GM23338 (cell line): Measurements from ENCODE around the gene GALNT9. TPM values are rescaled to one million over a fixed set of nuclear protein-coding genes. Genes with fewer than 3 reads are reported as not detected.
A peak's percentile ranks its signal among the peaks of the same experiment; 100 is the strongest.

Experiments
- ATAC-seq: fragments of 200-7000 bp; cut with Tn5 transposase; 3 replicates; pipeline ENCODE4 v1.9.1; 2020
- DNase-seq: peaks from one replicate; pipeline ENCODE4 v3.0.0-alpha.2; 2015; ENCODE audit warnings: low spot score
- H2AFZ ChIP-seq: fragments of 200-600 bp; sonication (generic); 2 replicates; pipeline ENCODE4 v1.8.0; 2016; ENCODE audit warnings: antibody characterized with exemption, mild to moderate bottlenecking, moderate library complexity
- H3F3A ChIP-seq: fragments of 200-600 bp; sonication (generic); replicated peaks from 2 replicates; pipeline ENCODE4 v1.8.0; 2017; ENCODE audit warnings: antibody characterized with exemption, mixed run types, low read depth
- H3K27ac ChIP-seq: fragments of 200-600 bp; sonication (generic); 2 replicates; pipeline ENCODE4 v1.6.1; 2016; ENCODE audit warnings: low read depth
- H3K27me3 ChIP-seq: fragments of 200-600 bp; sonication (generic); 2 replicates; pipeline ENCODE4 v1.8.0; 2016; ENCODE audit warnings: mild to moderate bottlenecking, mixed run types, moderate library complexity; ENCODE audit not compliant: insufficient read depth
- H3K36me3 ChIP-seq: fragments of 200-600 bp; sonication (generic); 2 replicates; pipeline ENCODE4 v1.8.0; 2016; ENCODE audit warnings: mild to moderate bottlenecking; ENCODE audit not compliant: insufficient read depth
- H3K4me1 ChIP-seq: fragments of 200-600 bp; sonication (generic); 2 replicates; pipeline ENCODE4 v1.8.0; 2016; ENCODE audit warnings: mild to moderate bottlenecking, moderate library complexity; ENCODE audit not compliant: insufficient read depth
- H3K4me2 ChIP-seq: fragments of 200-600 bp; sonication (generic); 2 replicates; pipeline ENCODE4 v1.7.1; 2017; ENCODE audit warnings: mixed run types
- H3K4me3 ChIP-seq: fragments of 200-600 bp; sonication (generic); 2 replicates; pipeline ENCODE4 v1.6.1; 2016; ENCODE audit warnings: mixed run types
- H3K79me2 ChIP-seq: fragments of 200-600 bp; sonication (generic); replicated peaks from 2 replicates; pipeline ENCODE4 v1.8.0; 2017; ENCODE audit warnings: mild to moderate bottlenecking; ENCODE audit not compliant: insufficient read depth
- H3K9me2 ChIP-seq: fragments of 200-600 bp; sonication (generic); 2 replicates; pipeline ENCODE4 v1.8.0; 2017; ENCODE audit not compliant: insufficient read depth
- H4K20me1 ChIP-seq: fragments of 200-600 bp; sonication (generic); replicated peaks from 2 replicates; pipeline ENCODE4 v1.8.0; 2017; ENCODE audit warnings: mild to moderate bottlenecking; ENCODE audit not compliant: insufficient read depth
- H3K27ac Mint-ChIP-seq: 2 replicates; pipeline ENCODE4 v1.8.0; 2020; ENCODE audit warnings: inconsistent platforms, mild to moderate bottlenecking, moderate library complexity, mixed read lengths
- H3K27me3 Mint-ChIP-seq: 3 replicates; pipeline ENCODE4 v1.8.0; 2022; ENCODE audit warnings: low read depth, mild to moderate bottlenecking, moderate library complexity, mixed read lengths, inconsistent platforms; ENCODE audit not compliant: insufficient read depth, poor library complexity
- H3K36me3 Mint-ChIP-seq: 3 replicates; pipeline ENCODE4 v1.8.0; 2021; ENCODE audit warnings: low read depth, mild to moderate bottlenecking, inconsistent platforms, moderate library complexity, mixed read lengths
- H3K4me1 Mint-ChIP-seq: 3 replicates; pipeline ENCODE4 v1.8.0; 2020; ENCODE audit warnings: mild to moderate bottlenecking, inconsistent platforms, mixed read lengths
- H3K4me3 Mint-ChIP-seq: 3 replicates; pipeline ENCODE4 v1.8.0; 2021; ENCODE audit warnings: moderate library complexity, mild to moderate bottlenecking, inconsistent platforms, mixed read lengths
- H3K9me3 Mint-ChIP-seq: 3 replicates; pipeline ENCODE4 v1.8.0; 2020; ENCODE audit warnings: moderate library complexity, mild to moderate bottlenecking, inconsistent platforms, mixed read lengths
- CREB1 ChIP-seq: fragments of 250-450 bp; sonication (Bioruptor Pico); IDR thresholded peaks from 2 replicates; pipeline ENCODE4 v1.5.0; 2020; ENCODE audit warnings: low read depth, mild to moderate bottlenecking, moderate library complexity
- CTCF ChIP-seq, 2 experiments: fragments of 200-600 bp in 1 of 2; sonication (generic) in 1 of 2; conservative IDR thresholded peaks; 2 replicates each; pipeline versions ENCODE4 v1.5.1 to v1.6.1; 2016 to 2017; ENCODE audit warnings: antibody characterized with exemption in 2 of 2, low read depth in 2 of 2, mild to moderate bottlenecking in 2 of 2, moderate library complexity in 1 of 2
- ETS1 ChIP-seq: IDR thresholded peaks from 2 replicates; pipeline ENCODE4 v1.6.1; 2016; ENCODE audit warnings: antibody characterized with exemption
- EZH2 ChIP-seq: fragments of 200-600 bp; sonication (generic); IDR thresholded peaks from one replicate; pipeline ENCODE4 v1.8.0; 2017; ENCODE audit warnings: antibody characterized with exemption, mild to moderate bottlenecking, low read depth; ENCODE audit not compliant: unreplicated experiment
- JUNB ChIP-seq: IDR thresholded peaks from one replicate; pipeline ENCODE4 v1.6.1; 2016; ENCODE audit warnings: antibody characterized with exemption; ENCODE audit not compliant: unreplicated experiment
- STAT1 ChIP-seq: IDR thresholded peaks from one replicate; pipeline ENCODE4 v1.6.1; 2016; ENCODE audit warnings: antibody characterized with exemption; ENCODE audit not compliant: unreplicated experiment
- ZNF114 ChIP-seq: fragments of 250-450 bp; sonication (Bioruptor Pico); IDR thresholded peaks from 2 replicates; pipeline ENCODE4 v1.5.0; 2020; ENCODE audit warnings: mild to moderate bottlenecking, moderate library complexity
- ZNF331 ChIP-seq: fragments of 250-450 bp; sonication (Bioruptor Pico); IDR thresholded peaks from 2 replicates; pipeline ENCODE4 v1.5.0; 2020; ENCODE audit warnings: low read depth, mild to moderate bottlenecking, moderate library complexity
- ZNF462 ChIP-seq: fragments of 250-450 bp; sonication (Bioruptor Pico); IDR thresholded peaks from 2 replicates; pipeline ENCODE4 v1.5.0; 2020; ENCODE audit warnings: mild to moderate bottlenecking, moderate library complexity
- polyA plus RNA-seq: library from polyadenylated mRNA; unstranded; fragments of >200 nt; fragmentation: Nextera tagmentation; extraction: Ambion mirVana; gene quantifications from 2 replicates; pipeline ENCODE4 v1.2.1, GENCODE V29; 2016
- total RNA-seq: library from RNA; depleted of rRNA; stranded (reverse); fragments of >200 nt; shearing (Covaris generic); gene quantifications from 2 replicates; pipeline ENCODE4 v1.2.3, GENCODE V29; 2014

Gene GALNT9
- total and polyA plus RNA-seq, 2 experiments from 2014 or later, result 0.81 to 2.5 TPM

GRCh38 chr12:132238884-132239283 lies 90.5 kb downstream of the GALNT9 start (continued):
- TF ChIP-seq ETS1 (no peak), CREB1 (CRISPR knock-in tag) (no peak), JUNB (no peak), STAT1 (no peak), ZNF114 (CRISPR knock-in tag) (no peak)

GRCh38 chr12:132238488-132238854 lies 90.9 kb downstream of the GALNT9 start:
- Mint-ChIP-seq H3K9me3 (peaks cover 19% of the 10 kb centered on the region), H3K36me3 (no peaks in the 10 kb centered on the region; the same call in 1 of the 3 replicates), H3K4me3 (no peak overlapping the region), H3K27ac (no peak overlapping the region), H3K27me3 (peaks cover 21% of the 10 kb centered on the region), H3K4me1 (no peaks in the 10 kb centered on the region; the same call in 2 of the 3 replicates)
- H4K20me1 ChIP-seq, result no peaks in the 10 kb centered on the region
- no peak overlapping the region for H3K4me3 ChIP-seq
- DNase-seq (no peak), ATAC-seq (peak; percentile 42)
- H3K4me1 ChIP-seq, result no peaks in the 10 kb centered on the region
- no peaks in the 10 kb centered on the region for H3K9me2 ChIP-seq
- H3K27ac ChIP-seq, result no peak overlapping the region
- H2AFZ ChIP-seq, result no peak overlapping the region
- no peaks in the 10 kb centered on the region for H3K27me3 ChIP-seq
- H3F3A ChIP-seq, result peaks cover 7% of the 10 kb centered on the region
- TF ChIP-seq CTCF (conservative IDR thresholded peaks at IDR 0.05; ENCODE audit: low read depth in 2 of 2), result no peak
- TF ChIP-seq ZNF331 (CRISPR knock-in tag), result no peak
- TF ChIP-seq EZH2, result no peak
- TF ChIP-seq ZNF462 (CRISPR knock-in tag), result no peak
- H3K36me3 ChIP-seq, result no peaks in the 10 kb centered on the region
- H3K4me2 ChIP-seq, result no peak overlapping the region
- H3K79me2 ChIP-seq, result no peaks in the 10 kb centered on the region
